H9 (cell line): ENCODE measurements around the gene INSC. TPM values are rescaled to one million over a fixed set of nuclear protein-coding genes. Genes with fewer than 3 reads are reported as not detected.

Source experiments
- DNase-seq: peaks from one replicate; pipeline ENCODE4 v3.0.0-alpha.2; 2017
- H2AFZ ChIP-seq: one replicate; pipeline ENCODE4 v1.6.1; 2013; ENCODE audit warnings: mild to moderate bottlenecking, low read length, control low read depth, moderate library complexity
- H2AK5ac ChIP-seq: 2 replicates; pipeline ENCODE4 v1.6.1; 2013; ENCODE audit warnings: low read length, control low read depth, mixed read lengths; ENCODE audit not compliant: insufficient read length
- H2BK120ac ChIP-seq: one replicate; pipeline ENCODE4 v1.6.1; 2013; ENCODE audit warnings: low read depth, mild to moderate bottlenecking, low read length, control low read depth, inconsistent platforms; ENCODE audit not compliant: poor library complexity, severe bottlenecking
- H2BK12ac ChIP-seq: 2 replicates; pipeline ENCODE4 v1.6.1; 2013; ENCODE audit warnings: low read length, control low read depth, mixed read lengths, low read depth; ENCODE audit not compliant: insufficient read length
- H2BK15ac ChIP-seq: 2 replicates; pipeline ENCODE4 v1.6.1; 2013; ENCODE audit warnings: low read depth, low read length, control low read depth
- H2BK20ac ChIP-seq: one replicate; pipeline ENCODE4 v1.6.1; 2013; ENCODE audit warnings: low read depth, mild to moderate bottlenecking, low read length, control low read depth, inconsistent platforms; ENCODE audit not compliant: poor library complexity, severe bottlenecking
- H2BK5ac ChIP-seq: 2 replicates; pipeline ENCODE4 v1.6.1; 2013; ENCODE audit warnings: low read length, control low read depth, mixed read lengths; ENCODE audit not compliant: insufficient read length
- H3K14ac ChIP-seq: 2 replicates; pipeline ENCODE4 v1.6.1; 2013; ENCODE audit warnings: low read length, control low read depth; ENCODE audit not compliant: insufficient read depth
- H3K18ac ChIP-seq: 2 replicates; pipeline ENCODE4 v1.6.1; 2013; ENCODE audit warnings: low read depth, mild to moderate bottlenecking, mixed read lengths, low read length, control low read depth; ENCODE audit not compliant: insufficient read length
- H3K23ac ChIP-seq: 2 replicates; pipeline ENCODE4 v1.6.1; 2013; ENCODE audit warnings: low read length, control low read depth, mixed read lengths, low read depth; ENCODE audit not compliant: insufficient read length
- H3K23me2 ChIP-seq: 2 replicates; pipeline ENCODE4 v1.6.1; 2013; ENCODE audit warnings: low read depth, mild to moderate bottlenecking, mixed read lengths, low read length, control low read depth; ENCODE audit not compliant: insufficient read length, poor library complexity, severe bottlenecking
- H3K27ac ChIP-seq: 2 replicates; pipeline ENCODE4 v1.5.1; 2013; ENCODE audit warnings: low read length, control low read depth, mixed read lengths, low read depth; ENCODE audit not compliant: insufficient read length
- H3K27me3 ChIP-seq: 2 replicates; pipeline ENCODE4 v1.6.1; 2013; ENCODE audit warnings: low read length, control low read depth, inconsistent platforms; ENCODE audit not compliant: insufficient read depth
- H3K4ac ChIP-seq: 2 replicates; pipeline ENCODE4 v1.6.1; 2013; ENCODE audit warnings: low read depth, mild to moderate bottlenecking, control low read depth, inconsistent platforms, low read length, moderate library complexity
- H3K4me1 ChIP-seq: 2 replicates; pipeline ENCODE4 v1.6.1; 2013; ENCODE audit warnings: low read length, control low read depth, inconsistent platforms; ENCODE audit not compliant: insufficient read depth
- H3K4me2 ChIP-seq: 2 replicates; pipeline ENCODE4 v1.6.1; 2013; ENCODE audit warnings: low read length, control low read depth, mixed read lengths; ENCODE audit not compliant: insufficient read length, insufficient read depth
- H3K56ac ChIP-seq: 2 replicates; pipeline ENCODE4 v1.6.1; 2013; ENCODE audit warnings: low read depth, mild to moderate bottlenecking, mixed read lengths, low read length, control low read depth; ENCODE audit not compliant: insufficient read length
- H3K79me1 ChIP-seq: 2 replicates; pipeline ENCODE4 v1.6.1; 2013; ENCODE audit warnings: low read depth, mild to moderate bottlenecking, moderate library complexity, low read length, control low read depth, inconsistent platforms; ENCODE audit not compliant: insufficient read depth, poor library complexity, severe bottlenecking
- H3K79me2 ChIP-seq: 2 replicates; pipeline ENCODE4 v1.6.1; 2013; ENCODE audit warnings: low read length, control low read depth, inconsistent platforms; ENCODE audit not compliant: insufficient read depth
- H3K9ac ChIP-seq: 2 replicates; pipeline ENCODE4 v1.6.1; 2013; ENCODE audit warnings: low read length, control low read depth, mixed read lengths; ENCODE audit not compliant: insufficient read length; ENCODE audit errors: extremely low read depth
- H3K9me3 ChIP-seq: one replicate; pipeline ENCODE4 v1.6.1; 2013; ENCODE audit warnings: low read depth, low read length, inconsistent platforms; ENCODE audit not compliant: control insufficient read depth
- H3T11ph ChIP-seq: one replicate; pipeline ENCODE4 v1.6.1; 2013; ENCODE audit warnings: mild to moderate bottlenecking, low read length, control low read depth, inconsistent platforms
- H4K20me1 ChIP-seq: one replicate; pipeline ENCODE4 v1.6.1; 2013; ENCODE audit not compliant: control insufficient read depth, insufficient read length, insufficient read depth
- H4K5ac ChIP-seq: 2 replicates; pipeline ENCODE4 v1.6.1; 2013; ENCODE audit warnings: low read depth, mild to moderate bottlenecking, mixed read lengths, low read length, control low read depth; ENCODE audit not compliant: insufficient read length
- H4K8ac ChIP-seq: replicated peaks from 2 replicates; pipeline ENCODE4 v1.6.1; 2013; ENCODE audit warnings: low read length, control low read depth, mixed read lengths, low read depth; ENCODE audit not compliant: insufficient read length
- H4K91ac ChIP-seq: 2 replicates; pipeline ENCODE4 v1.6.1; 2013; ENCODE audit warnings: low read depth, mild to moderate bottlenecking, moderate library complexity, mixed read lengths, low read length, control low read depth; ENCODE audit not compliant: insufficient read length
- H3K27ac Mint-ChIP-seq, 3 experiments: 2 replicates in 2 of 3; 3 replicates in 1 of 3; pipeline ENCODE4 v1.8.0; 2020 to 2021; ENCODE audit warnings: mixed read lengths in 3 of 3, mild to moderate bottlenecking in 1 of 3, moderate library complexity in 1 of 3
- H3K27me3 Mint-ChIP-seq: 2 replicates; pipeline ENCODE4 v1.8.0; 2021; ENCODE audit warnings: low read depth, mild to moderate bottlenecking, moderate library complexity, mixed read lengths
- H3K36me3 Mint-ChIP-seq, 3 experiments: 2 replicates in 2 of 3; 3 replicates in 1 of 3; pipeline ENCODE4 v1.8.0; 2020 to 2021; ENCODE audit warnings: low read depth in 3 of 3, mixed read lengths in 3 of 3; ENCODE audit not compliant: insufficient read depth in 1 of 3
- H3K4me1 Mint-ChIP-seq, 2 experiments: 2 replicates each; pipeline ENCODE4 v1.8.0; 2020; ENCODE audit warnings: mixed read lengths in 2 of 2
- H3K4me3 Mint-ChIP-seq, 2 experiments: 2 replicates in 1 of 2; 3 replicates in 1 of 2; pipeline ENCODE4 v1.8.0; 2020 to 2021; ENCODE audit warnings: mild to moderate bottlenecking in 2 of 2, mixed read lengths in 2 of 2, moderate library complexity in 1 of 2
- H3K9me3 Mint-ChIP-seq, 2 experiments: 2 replicates in 1 of 2; 3 replicates in 1 of 2; pipeline ENCODE4 v1.8.0; 2020; ENCODE audit warnings: mild to moderate bottlenecking in 2 of 2, mixed read lengths in 2 of 2, moderate library complexity in 1 of 2
- CTCF ChIP-seq: fragments of 200-600 bp; sonication (generic); conservative IDR thresholded peaks from 3 replicates; pipeline ENCODE4 v1.8.0; 2021; ENCODE audit warnings: antibody characterized with exemption, mild to moderate bottlenecking
- WGBS: extraction: QIAGEN DNeasy Blood & Tissue Kit; methylation state at CpG from one replicate; pipeline ENCODE4 v1.1.7; 2013; ENCODE audit warnings: missing lambda C conversion rate, low lambda C conversion rate, mixed read lengths; ENCODE audit not compliant: insufficient read length; ENCODE audit errors: extremely low coverage; 5-methylcytosine and 5-hydroxymethylcytosine counted together
- total RNA-seq: library from RNA; stranded (reverse); gene quantifications from 2 replicates; pipeline ENCODE4 v1.2.1, GENCODE V29; 2021

INSC gene
- total RNA-seq, 1 experiment from 2014 or later = not detected

- H3K27me3 Mint-ChIP-seq = no peaks in the 10 kb centered on the region
These were observed 31.7 kb downstream of the INSC start for GRCh38 chr11:15146271-15147003.

More at GRCh38 chr11:15146271-15147003, 31.7 kb downstream of the INSC start:
- no peak overlapping the region for H2BK5ac ChIP-seq
- no peak overlapping the region for H2BK15ac ChIP-seq
- Mint-ChIP-seq H3K36me3 (no peaks in the 10 kb centered on the region), H3K4me1 (peaks cover 11% of the 10 kb centered on the region in 2 experiments), H3K27ac (no peak overlapping the region), H3K9me3 (no peaks in the 10 kb centered on the region), H3K4me3 (no peak overlapping the region)
- no peak overlapping the region for H2BK20ac ChIP-seq
- no peaks in the 10 kb centered on the region for H3K79me1 ChIP-seq
- H3K23ac ChIP-seq = no peak overlapping the region
- H4K91ac ChIP-seq = no peak overlapping the region
- no peak overlapping the region for H4K5ac ChIP-seq
- DNase-seq = no peak
- H3K23me2 ChIP-seq = no peaks in the 10 kb centered on the region
- H3K14ac ChIP-seq = no peak overlapping the region
- no peak overlapping the region for H2AFZ ChIP-seq
- no peak overlapping the region for H2AK5ac ChIP-seq
- H2BK12ac ChIP-seq = no peak overlapping the region
- no peak overlapping the region for H3K9ac ChIP-seq
- no peak overlapping the region for H3T11ph ChIP-seq
- H3K27me3 ChIP-seq = no peaks in the 10 kb centered on the region
- no CpG with 5 or more reads among the region's 3 CpGs for WGBS
- no peak overlapping the region for H3K56ac ChIP-seq
- no peaks in the 10 kb centered on the region for H4K20me1 ChIP-seq
- H3K4ac ChIP-seq = no peak overlapping the region
- no peak overlapping the region for H3K27ac ChIP-seq
- H3K18ac ChIP-seq = no peak overlapping the region
- H3K79me2 ChIP-seq = no peaks in the 10 kb centered on the region
- H3K4me2 ChIP-seq = no peak overlapping the region
- H3K9me3 ChIP-seq = no peaks in the 10 kb centered on the region
- 0 out of 2 replicates have a peak, but pooled peaks cover 3% of the 10 kb centered on the region for H3K4me1 ChIP-seq
- TF ChIP-seq CTCF = no peak
- no peak overlapping the region for H2BK120ac ChIP-seq
- no peak overlapping the region for H4K8ac ChIP-seq
